ENCODE measurements around the gene HOXB1.

Gene HOXB1

GRCh38 chr17:48530887-48531272, at the start of gene HOXB1:
Gene HOXB1, minus strand, starts transcription at chr17:48531011. Its CDS starts 107 bp downstream, at chr17:48530904.
- no peak for DNase-seq

- DNase-seq: no peak
These were observed 49.1 kb upstream of the HOXB1 start for GRCh38 chr17:48579760-48580554.

- DNase-seq: no peak
These were observed 48.6 kb upstream of the HOXB1 start for GRCh38 chr17:48579471-48579759.

- DNase-seq: no peak
These were observed 48.0 kb upstream of the HOXB1 start for GRCh38 chr17:48578616-48579470.

GRCh38 chr17:48577946-48578615, 47.3 kb upstream of the HOXB1 start, which contains the start of gene HOXB4:
Gene HOXB4, minus strand, starts transcription at chr17:48578350. Its CDS starts 31 bp downstream, at chr17:48578319.
- peak; percentile 76 for DNase-seq

- no peak for DNase-seq
These were observed 46.6 kb upstream of the HOXB1 start for GRCh38 chr17:48577330-48577945.

GRCh38 chr17:48576479-48577309, 45.9 kb upstream of the HOXB1 start:
- DNase-seq: no peak

GRCh38 chr17:48575673-48576478, 45.1 kb upstream of the HOXB1 start:
- no peak for DNase-seq

GRCh38 chr17:48575066-48575582, 44.3 kb upstream of the HOXB1 start:
- no peak for DNase-seq

- no peak for DNase-seq
These were observed 43.8 kb upstream of the HOXB1 start for GRCh38 chr17:48574505-48575065.

- no peak for DNase-seq
These were observed 41.1 kb upstream of the HOXB1 start for GRCh38 chr17:48571826-48572417.

GRCh38 chr17:48571024-48571818, 40.4 kb upstream of the HOXB1 start:
- DNase-seq: no peak

GRCh38 chr17:48570325-48571023, 39.7 kb upstream of the HOXB1 start:
- no peak for DNase-seq

- no peak for DNase-seq
These were observed 39.0 kb upstream of the HOXB1 start for GRCh38 chr17:48569674-48570324.

- DNase-seq: no peak
These were observed 38.4 kb upstream of the HOXB1 start for GRCh38 chr17:48569240-48569582.

- no peak for DNase-seq
These were observed 37.9 kb upstream of the HOXB1 start for GRCh38 chr17:48568499-48569239.

- no peak for DNase-seq
These were observed 37.0 kb upstream of the HOXB1 start for GRCh38 chr17:48567646-48568354.
